HG02852 (cell line): ENCODE data around the gene POLK.
"Not testable (repeated sequence)": the region's sequence is repeated elsewhere in the genome, so short reads cannot be mapped to it uniquely, and the experiment has no call there.

Experiments used
- ATAC-seq: cut with Tn5 transposase; IDR thresholded peaks from one replicate; pipeline ENCODE4 v1.9.1; 2021; ENCODE audit warnings: mild to moderate bottlenecking, moderate library complexity; ENCODE audit not compliant: unreplicated experiment

The POLK gene

DNA sequence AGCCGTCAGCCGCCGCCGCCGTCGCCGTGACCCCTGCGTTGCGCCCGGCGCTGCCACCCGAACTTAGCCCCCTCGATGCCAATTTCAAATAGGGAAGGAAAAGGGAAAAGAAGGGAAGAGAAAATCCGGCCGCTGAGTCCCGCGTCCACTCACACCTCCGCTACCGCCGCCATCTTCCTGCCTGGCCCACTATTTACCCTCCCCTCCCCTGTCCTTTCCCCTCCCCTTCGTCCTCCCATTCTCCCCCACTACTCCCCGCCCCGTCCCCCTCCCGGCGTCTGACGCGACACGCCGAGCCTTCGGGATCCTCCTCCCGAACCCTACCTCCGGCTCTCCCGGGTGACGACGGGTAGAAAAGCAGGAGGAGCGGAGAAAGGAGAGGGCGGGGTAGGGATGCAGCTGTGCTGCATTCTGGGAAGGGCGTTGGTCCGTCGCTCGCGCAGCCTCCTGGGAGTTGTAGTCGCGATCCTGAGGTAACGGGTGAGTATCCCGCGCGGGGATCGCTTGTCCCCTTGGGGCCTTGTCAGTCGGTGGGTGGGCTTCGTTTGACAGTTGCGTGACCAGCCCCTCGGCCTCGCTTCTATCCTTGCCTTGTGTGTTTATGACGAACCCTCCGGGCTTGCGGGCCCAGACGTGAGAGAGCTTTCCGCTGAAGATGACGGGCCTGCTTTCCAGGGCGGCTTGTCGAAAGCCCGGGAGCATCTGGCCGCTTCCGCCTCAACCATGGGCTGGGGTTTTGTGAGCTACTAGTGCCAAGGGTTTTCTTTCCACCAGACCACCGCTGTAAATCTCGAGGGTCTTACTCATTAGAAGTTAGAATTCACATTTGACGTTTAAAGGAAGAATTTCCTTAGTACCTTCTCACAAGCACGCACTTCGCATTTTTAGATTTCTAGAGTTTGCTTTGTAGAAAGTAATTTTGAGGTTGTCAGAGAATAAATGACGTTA, at the start of gene POLK, which contains the start of gene CERT1:
Gene POLK, plus strand, starts transcription at position 457 of the 948 bp plus-strand sequence.
Gene CERT1, minus strand, starts transcription at position 195 of the 948 bp plus-strand sequence. CDS start 422 bp downstream, outside the sequence.
- peak; percentile 85 for ATAC-seq

DNA sequence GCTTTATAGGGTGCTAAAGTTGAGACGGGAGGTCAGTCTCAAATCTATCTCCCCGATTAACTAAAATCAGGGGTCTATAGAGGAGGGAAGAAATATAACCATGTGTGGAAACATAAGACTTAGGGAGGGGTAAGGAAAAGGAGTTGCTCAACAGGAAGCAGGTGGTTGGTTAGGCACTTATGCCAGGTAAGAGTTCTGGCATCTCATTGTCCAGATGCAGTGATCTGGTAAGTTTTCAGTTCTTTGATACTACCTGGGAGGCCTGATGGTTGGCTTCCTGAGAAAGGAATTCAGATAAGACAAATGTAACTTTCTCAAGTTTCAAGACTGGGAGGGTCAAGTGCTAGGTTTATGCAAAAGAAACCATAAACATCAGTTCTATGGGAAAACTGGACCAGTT, 48.0 kb upstream of the POLK start:
- no peak for ATAC-seq

DNA sequence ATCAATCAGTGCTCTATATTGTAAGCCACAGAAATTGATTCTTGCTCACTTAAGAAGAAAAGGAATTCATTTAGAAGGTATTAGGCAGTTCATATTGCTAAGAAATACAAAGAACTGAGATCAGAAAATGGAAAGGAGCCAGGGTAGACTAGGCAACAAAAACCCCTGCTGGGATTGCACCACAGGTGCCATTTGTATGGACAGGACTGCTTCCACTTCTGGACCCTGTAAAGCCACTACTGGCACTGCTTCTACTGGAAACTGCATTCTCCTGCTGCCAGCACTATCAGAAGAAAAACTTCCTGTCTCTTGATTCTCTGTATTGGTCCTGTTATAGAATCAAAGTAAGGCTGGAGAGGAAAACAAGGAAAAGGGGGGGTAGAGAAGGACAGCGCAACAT, 46.2 kb upstream of the POLK start:
- no peak for ATAC-seq

DNA sequence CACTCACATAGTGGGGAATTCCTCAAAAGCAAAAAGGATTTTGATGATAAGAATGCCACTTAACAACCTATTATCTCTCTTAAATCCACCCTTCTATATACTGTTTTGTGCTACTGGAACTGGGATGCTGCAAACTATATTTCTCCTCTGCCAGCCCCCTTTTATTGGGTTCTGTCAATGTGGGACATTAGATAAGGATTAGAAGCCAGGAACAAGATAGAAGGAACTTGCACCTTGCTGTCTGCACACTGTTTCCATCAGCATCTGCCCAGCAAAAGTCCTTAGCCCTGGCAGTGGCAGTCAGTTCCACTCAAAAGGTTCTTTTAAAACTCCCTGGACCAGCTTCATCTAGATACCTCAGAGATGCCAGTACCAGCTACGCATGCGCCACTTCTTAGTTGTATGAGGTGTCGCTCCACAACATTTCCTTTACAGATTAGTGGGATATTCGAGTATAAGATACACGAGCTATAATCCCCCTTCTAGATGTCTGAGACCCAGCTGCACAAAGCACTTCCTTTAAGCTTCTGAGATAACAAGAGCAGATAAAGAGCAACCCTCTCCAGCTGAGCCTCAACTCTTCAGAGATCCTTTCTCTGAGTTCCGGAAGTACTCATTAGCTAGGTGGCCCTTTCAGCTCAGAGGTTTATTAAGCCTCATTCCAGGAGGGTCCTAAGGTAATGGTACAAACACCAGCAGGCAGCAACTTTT, 45.5 kb upstream of the POLK start:
- no peak for ATAC-seq

DNA sequence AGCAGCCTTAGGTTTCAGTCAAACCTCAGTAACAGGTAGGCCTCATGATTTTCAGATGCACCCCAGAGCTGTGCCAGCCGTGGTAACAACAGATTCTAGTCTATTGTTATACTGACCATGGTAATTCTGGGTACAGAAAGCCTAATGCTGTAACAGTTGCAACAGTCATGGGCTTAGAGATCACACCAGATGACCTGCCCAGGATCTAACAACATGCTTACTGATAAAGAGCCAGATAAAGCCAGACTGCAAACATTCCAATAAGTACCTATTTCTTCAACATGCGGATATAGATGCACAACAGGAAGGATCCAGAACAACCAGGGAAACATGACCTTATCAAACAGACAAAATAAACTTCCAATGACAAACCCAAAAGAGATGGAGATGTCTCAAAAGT, 43.1 kb upstream of the POLK start:
- no peak for ATAC-seq

DNA sequence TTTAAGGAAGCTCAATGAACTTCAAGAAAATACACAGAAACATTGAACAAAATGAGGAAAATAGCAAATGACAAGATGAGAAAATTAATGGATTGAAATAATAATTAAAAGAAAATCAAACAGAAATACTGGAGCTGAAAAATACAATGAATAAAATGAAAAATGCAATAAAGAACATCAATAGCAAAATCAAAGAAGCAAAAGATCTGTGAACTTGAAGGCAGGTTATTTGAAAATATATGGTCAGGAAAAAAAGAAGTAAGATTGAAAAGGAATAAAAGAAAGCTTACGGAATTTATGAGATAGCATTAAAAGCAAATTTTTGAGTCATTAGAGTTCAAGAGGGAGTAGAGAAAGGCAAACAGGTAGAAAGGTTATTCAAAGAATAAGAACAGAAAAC, 42.7 kb upstream of the POLK start:
- ATAC-seq, result no peak

DNA sequence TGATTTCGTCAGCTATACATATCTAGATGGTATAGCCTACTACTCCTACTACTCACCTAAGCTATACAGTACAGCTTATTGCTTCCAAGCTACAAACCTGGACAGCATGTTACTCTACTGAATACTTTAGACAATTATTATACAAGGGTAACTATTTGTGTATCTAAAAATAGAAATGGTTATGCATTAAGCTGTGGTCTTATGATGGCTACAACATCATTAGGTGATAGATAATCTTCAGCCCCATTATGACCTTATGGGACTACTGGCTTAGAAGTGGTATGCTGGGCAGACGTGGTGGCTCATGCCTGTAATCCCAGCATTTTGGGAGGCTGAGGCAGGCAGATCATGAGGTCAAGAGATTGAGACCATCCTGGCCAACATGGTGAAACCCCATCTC, 40.5 kb upstream of the POLK start:
- ATAC-seq, result no peak

DNA sequence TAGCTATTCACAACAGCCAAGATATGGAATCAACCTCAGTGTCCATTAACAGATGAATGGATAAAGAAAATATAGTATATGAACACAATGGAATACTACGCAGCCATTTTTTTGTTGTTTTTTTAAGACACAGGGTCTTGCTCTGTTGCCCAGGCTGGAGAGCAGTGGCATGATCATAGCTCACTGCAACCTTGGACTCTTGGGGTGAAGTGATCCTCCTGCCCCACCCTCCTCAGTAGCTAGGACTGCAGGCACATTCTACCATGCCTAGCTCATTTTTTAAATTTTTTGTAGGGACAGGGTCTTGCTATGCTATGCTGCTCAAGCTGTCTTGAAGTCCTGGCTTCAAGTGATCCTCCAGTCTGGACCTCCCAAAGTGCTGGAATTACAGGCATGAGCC, 38.7 kb upstream of the POLK start:
- ATAC-seq, result no peak

DNA sequence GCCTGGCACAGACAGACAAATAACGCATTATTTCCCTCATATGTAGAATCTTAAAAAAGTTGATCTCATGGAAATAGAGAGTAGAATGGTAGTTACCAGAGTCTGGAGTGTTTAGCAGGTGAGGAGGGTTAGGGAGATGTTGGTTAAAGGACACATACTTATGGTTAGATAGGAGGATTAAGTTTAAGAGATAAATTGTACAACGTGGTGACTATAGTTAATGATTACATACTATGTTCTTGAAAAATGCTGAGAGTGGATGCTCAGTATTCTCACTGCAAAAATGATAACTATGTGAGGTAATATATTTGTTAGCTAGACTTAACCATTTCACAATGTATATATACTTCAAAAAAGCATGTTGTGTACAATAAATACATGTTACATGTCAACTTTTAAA, 38.2 kb upstream of the POLK start:
- ATAC-seq, result no peak

DNA sequence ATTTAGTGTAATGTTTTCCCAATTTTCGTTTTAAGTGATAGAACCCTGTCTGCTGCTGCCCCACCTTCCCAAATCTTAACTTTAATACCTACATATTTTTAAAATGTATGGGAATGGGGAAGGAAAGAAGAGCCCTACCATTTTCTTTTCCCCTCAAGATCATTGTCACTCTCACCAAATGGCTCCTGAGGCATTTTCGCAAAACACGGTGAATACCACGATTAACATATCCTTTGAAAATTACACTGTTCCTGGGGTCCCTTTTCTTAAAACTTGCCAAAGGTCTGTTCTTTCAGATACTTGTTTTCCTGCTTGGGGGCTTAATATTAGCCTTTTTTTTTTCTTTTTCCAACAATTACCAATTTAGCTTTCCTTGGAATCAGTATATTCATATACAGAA, 36.3 kb upstream of the POLK start:
- ATAC-seq, result no peak

DNA sequence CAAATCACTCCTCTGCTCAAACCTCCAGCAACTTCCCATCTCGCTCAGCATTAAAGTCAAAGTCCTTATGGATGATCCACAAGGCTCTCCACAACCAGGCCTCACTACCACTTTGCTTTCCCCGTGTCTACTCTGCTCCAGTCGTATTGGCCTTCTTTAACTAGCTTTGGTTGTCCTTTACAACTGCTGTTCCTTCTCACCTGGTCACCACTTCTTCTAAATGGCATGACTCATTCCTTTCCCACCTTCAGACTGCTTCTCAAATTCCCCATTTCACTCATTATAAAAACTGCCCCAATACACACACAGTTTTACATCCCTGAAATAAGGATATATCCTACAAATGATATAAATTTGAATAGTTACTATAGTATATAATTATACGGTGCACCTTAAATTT, 30.7 kb upstream of the POLK start:
- ATAC-seq, result no peak

DNA sequence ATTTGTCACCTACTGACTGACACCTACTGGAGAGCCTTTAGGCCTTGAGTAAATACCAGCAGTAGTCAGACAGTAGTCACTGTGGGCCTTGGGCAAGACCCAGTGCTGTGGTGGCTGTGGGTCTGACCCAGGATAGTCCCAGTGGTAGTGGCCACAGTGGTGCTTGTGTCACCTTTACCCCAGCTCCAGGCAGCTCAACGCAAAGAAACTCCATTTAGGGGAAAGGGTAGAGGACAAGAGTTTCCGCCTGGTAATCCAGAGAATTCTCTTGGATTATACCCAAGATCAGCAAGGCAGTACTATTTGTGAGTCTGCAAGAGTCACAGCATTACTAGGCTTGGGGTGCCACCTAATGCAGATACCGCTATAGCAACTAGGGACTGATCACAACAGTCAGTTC, 29.2 kb upstream of the POLK start:
- ATAC-seq, result no peak

DNA sequence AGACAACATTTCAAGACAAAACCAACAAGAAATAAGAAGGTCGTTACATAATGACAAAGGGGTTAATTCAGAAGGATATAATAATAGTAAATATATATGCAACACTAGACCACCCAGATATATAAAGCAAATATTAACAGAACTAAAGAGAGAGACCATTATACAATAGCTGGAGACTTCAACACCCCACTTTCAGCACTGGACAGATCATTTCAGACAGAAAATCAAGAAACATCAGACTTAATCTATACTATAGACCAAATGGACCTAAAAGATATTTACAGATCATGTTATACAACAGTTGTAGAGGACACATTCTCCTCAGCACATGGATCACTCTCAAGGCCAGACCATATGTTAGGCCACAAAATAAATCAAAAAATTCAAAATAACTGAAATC, 27.1 kb upstream of the POLK start:
- no peak for ATAC-seq

DNA sequence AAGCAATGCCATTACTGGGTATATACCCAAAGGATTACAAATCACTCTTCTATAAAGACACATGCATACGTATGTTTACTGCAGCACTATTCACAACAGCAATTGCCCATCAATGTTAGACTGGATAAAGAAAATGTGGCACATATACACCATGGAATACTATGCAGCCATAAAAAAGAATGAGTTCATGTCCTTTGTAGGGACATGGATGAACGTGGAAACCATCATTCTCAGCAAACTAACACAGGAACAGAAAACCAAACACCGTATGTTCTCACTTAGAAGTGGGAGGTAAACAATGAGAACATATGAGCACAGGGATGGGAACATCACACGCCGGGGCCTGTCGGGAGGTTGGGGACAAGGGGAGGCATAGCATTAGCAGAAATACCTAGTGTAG, 21.8 kb upstream of the POLK start:
- not testable (repeated sequence) for ATAC-seq

DNA sequence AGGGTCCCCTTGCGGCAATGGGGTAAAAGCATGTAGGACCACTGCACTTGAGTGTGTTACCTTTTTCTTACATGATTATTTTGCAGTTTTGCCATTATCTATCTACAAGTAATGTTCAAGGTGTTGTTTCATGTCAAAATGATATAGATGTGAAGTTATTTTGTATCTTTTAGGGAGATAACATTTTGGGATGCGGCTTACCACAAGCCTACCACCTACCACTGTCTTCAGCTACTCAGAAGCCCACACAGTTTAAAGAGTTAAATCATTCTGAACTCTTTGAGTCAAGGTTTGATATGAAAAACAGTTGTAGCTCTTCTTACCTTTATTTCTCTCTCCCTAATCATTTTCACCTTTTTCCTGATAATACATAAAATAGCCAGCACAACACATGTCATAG, 20.1 kb upstream of the POLK start:
- ATAC-seq, result no peak

DNA sequence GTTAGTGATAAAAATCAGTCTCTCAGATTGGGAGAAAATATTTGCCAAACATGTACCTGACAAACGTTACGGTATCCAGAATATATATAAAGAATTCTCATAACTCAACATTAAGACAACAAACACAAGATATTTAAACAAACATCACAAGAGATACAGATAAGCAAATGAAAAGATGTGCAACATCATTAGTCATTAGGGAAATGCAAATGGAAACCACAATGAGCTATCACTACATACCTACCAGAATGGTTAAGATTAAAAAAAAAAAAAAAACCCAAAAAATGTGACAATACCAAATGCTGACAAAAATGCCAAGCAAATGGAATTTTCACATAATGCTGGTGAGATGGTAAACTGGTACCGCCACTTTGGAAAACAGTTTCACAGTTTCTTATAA, 15.7 kb upstream of the POLK start:
- ATAC-seq, result no peak

DNA sequence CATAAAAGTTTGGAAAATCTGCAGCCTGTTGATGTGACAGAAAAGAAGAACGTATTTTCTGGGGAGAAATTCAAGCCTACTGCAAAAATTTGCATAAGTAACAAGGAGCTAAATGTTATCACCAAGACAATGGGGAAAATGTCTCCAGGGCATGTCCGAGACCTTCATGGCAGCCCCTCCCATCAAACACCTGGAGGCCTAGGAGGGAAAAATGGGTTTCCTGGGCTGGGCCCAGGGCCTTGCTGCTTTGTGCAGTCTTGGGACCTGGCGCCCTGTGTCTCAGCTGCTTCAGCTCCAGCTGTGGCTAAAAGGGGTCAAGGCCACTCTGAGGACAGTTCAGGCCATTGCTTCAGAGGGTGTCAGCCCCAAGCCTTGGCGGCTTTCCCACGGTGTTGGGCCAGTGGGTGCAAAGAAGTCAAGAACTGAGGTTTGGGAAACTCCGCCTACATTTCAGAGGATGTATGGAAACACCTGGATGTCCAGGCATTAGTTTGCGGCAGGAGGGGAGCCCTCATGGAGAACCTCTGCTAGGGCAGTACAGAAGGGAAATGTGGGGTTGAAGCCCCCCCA, 13.4 kb upstream of the POLK start:
- ATAC-seq, result no peak

DNA sequence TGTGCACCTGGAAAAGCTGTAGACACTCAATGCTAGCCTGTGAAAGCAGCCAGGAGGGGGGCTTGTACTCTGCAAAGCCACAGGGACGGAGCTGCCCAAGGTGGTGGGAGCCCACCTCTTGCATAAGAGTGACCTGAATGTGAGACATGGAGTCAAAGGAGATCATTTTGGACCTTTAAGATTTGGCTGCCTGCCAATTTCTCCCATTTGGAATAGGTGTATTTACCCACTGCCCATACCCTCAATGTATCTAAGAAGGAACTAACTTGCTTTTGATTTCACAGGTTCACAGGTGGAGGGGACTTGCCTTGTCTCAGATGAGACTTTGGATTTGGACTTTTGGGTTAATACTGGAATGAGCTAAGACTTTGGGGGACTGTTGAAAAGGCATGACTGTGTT, 12.8 kb upstream of the POLK start:
- ATAC-seq, result not testable (repeated sequence)

DNA sequence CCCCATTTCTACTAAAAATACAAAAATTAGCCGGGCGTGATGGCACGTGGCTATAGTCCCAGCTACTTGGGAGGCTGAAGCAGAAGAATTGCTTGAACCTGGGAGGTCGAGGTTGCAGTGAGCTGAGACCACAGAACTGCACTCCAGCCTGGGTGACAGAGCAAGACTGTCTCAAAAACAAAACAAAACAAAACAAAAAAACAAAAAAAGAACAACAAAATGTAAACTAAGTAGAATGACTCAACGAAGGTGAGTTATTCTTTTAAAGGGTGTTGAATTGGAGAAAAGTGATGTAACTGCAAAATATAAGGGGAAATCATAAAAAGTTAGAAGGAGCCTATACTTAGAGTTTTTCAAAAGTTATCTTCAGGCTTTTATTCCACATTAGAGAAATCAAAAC, 6.6 kb upstream of the POLK start:
- ATAC-seq, result not testable (repeated sequence)

DNA sequence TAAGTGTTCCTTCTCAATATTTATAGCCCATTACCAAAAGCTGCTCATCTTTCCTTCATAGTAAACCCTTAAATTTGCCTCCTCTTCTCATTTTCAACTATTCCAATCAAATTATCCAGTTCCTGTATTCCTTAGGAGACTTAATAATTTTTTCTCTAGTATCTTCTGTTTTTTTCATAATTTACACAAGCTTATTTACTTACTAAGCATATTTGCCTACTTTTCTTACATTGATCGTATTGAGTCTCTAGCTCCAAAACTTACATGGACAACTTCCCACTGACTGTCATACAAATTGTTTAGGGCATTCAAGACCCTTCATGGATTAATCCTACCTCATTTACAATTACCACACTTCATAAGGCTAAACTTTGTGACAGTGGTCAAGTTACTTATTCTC, 3.9 kb upstream of the POLK start:
- no peak for ATAC-seq

DNA sequence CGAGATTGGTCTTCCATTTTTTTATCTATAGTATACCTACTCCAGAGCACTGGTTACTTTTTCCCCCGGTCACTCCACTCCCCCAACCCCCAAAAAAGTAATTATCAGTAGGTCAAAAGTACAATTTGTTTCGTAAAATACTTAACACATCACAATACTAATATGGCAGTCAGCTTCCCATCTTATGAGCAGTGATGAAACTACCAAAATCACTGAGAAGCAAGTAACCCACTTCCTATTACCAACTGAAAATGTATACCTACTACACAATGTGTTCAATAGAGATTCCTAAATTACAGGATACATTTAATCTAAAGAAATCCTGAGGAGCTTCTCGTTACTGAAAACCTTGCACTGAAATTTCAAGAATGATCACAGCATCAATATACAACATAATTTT, 2.1 kb upstream of the POLK start:
- ATAC-seq, result no peak

DNA sequence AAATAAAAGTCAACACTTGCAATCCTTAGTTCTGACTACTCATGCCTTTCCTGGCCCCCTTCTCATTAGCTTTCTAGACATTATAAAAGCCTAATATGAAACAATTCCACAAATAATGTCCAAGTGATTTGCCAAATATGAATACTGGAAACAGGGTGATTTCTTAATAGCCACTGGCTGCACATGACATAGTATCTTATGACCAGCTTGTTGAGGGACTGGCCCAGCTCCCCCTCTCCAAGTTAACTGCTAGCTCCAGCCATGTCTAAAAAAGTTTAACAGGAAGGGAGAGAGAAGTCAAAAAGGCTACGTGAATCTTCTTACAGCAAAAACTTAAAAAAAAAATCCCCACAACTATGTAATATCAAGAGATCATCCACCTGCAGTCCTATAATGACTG, 1.7 kb upstream of the POLK start:
- ATAC-seq, result no peak
